Measurements from ENCODE around the gene ARL10.

ARL10 gene

DNA sequence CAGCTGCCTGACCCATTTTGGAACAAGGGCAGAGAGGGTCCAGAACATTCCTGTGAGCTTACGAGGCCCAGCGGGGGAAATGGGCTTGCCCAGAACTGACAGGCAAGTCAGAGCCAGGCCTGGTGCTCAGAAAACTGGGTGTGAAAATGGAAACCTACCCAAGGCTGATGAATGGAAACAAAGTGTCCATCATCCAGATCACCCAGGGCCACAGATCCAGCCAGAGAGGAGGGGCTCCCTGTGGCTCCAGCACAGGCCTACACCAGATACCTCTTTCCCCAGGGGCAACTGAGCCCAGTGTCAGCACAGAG is 47.9 kb downstream of the ARL10 start:
- DNase-seq: no peak

- DNase-seq: no peak
Observed at GRCh38 chr5:176413709-176414191, 48.5 kb downstream of the ARL10 start.

DNA sequence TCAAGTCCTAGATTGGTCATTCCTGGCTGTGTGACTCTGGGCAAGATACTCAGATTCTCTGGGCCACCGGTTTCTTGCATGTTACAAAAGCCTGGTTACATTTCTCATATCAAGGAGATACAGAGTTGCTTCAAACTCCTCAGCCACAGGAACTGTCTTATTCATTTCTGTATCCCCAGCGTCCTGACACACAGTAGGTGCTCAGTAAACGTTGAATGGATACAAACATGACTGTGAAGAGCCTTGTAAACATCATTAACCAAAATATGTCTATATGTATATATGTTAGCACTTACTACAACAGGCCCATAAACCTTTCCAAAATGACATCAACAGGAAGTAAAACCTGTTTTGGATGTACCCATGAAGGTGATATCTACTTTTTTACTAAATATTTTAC is 49.4 kb downstream of the ARL10 start:
- DNase-seq: no peak

- no peak for DNase-seq
Observed at GRCh38 chr5:176415240-176415951, 50.1 kb downstream of the ARL10 start.

- DNase-seq: peak; percentile 87 to 96
Observed at GRCh38 chr5:176415952-176416924, 51.0 kb downstream of the ARL10 start, which contains the start of gene CLTB. CLTB (minus strand) TSS chr5:176416539; CDS start chr5:176416363, 176 bp downstream.

DNA sequence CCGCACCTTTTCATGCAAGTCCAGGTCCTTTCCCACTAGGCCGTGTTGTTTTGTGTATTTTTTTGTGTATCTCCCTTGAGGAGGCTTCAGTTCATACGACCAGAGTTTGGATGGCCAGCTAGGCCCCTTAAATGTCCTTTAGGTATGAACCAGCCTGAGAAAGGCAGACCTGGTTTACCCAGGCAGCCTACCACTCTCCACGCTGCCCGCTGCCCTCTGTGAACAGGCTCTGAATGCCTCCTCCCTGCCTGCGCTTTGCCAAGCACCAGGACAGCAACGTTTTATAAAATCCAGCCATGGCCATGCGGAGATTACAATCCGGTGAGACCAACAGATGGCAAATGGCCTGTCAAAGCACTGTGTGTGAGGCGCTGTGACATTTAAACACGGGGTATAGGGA is 51.7 kb downstream of the ARL10 start:
- no peak for DNase-seq

GRCh38 chr5:176418251-176418650 is 53.0 kb downstream of the ARL10 start:
- no peak for DNase-seq

- DNase-seq: no peak
Observed at GRCh38 chr5:176420086-176420485, 54.8 kb downstream of the ARL10 start.

- no peak for DNase-seq
Observed at GRCh38 chr5:176420972-176421544, 55.8 kb downstream of the ARL10 start.

DNA sequence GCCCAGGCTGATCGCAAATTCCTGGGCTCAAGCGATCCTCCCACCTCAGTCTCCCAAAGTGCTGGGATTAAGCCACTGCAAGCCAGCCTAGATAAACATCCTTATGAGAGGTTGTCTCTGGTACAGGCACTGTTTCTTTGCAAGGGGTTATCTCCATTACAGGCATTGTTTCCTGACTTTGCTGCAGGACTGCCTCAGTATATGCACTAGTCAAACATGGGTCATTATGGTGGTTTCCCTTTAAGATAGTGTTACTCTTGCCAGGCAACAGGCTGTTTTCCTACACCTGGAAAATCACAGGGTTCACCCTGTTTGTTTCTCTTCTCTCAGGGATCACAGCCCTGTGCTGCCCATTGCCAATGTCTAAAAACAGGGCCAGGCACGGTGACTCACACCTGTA is 58.9 kb downstream of the ARL10 start:
- DNase-seq: no peak

DNA sequence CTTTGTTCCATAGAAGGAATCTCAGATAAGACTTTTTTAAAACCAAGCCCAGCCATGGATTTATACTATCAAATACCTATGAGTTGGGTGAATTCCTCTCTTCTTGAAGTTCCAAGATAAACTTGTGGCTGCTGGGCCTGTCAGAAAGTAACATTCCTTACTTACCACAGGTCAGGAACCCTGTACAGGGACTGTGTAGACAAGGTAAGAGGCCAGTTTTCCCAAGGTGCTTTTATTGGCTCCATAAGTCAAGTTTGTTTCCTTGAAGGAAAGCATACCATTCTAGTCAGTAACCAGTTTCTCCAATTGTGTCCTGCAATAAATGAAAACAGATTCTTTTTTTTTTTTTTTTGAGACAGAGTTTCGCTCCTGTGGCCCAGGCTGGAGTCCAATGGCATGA is 59.9 kb downstream of the ARL10 start:
- DNase-seq: no peak

- DNase-seq: no peak
Observed at GRCh38 chr5:176425791-176426190, 60.5 kb downstream of the ARL10 start.

- no peak for DNase-seq
Observed at GRCh38 chr5:176426876-176427275, 61.6 kb downstream of the ARL10 start.

DNA sequence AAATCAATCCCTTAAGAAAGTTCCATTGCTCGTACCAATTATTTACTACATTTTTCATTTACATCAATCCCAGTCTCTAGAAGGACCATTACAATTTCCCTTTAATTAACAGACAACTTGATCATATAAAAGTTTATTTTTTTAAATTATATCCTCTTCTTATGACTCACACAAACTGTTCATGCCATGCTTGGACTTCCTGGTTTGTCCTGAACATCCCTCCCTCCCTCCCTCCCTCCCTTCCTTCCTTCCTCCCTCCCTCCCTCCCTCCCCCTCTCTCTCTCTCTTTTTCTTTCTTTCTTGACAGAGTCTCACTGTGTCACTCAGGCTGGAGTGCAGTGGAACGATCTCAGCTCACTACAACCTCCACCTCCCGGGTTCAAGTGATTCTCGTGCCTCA is 62.7 kb downstream of the ARL10 start:
- no peak for DNase-seq

DNA sequence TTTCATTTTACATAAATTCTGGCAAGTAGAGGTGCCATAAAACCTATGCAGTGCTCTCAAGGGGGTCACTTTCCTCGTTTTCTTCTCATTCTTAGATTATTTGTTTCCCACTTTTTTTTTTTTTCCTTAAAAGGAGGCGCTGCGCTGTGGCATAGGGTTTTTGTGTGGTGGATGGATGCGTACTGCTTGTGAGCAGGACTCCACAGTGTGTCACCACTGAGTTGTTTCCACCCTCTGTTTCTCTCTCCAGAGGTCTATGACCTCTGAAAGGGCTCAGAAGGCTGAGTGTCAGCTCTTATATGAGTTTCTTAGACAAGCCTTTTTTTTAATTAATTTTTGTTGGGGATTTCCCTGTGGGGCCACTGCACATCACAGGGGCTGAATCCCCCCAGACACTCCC is 64.7 kb downstream of the ARL10 start:
- DNase-seq: no peak

All from stimulated activated CD4-positive, alpha-beta T cell treated with anti-CD3 and anti-CD28 coated beads, Interleukin-4, amount 100 ng/mL, for 4 hours (primary cell).